ENCODE data around the gene NLGN1.

The NLGN1 gene

GRCh38 chr3:174111776-174112175 lies 714.2 kb downstream of the NLGN1 start:
- DNase-seq = no peak

DNA sequence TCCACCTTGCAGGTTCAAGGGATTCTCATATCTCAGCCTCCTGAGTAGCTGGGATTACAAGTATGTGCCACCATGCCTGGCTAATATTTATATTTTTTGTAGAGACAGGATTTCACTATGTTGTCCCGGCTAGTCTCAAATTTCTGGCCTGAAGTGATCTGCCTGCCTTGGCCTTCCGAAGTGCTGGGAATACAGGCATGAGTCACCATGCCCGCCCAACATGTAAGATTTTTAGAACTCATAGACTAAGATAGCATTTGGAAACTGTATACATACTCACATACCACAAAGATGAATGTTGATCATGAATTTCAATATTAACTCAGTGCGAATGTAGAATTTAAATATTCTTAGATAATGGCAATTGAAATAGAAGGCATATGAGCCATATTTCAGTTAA lies 718.9 kb downstream of the NLGN1 start:
- DNase-seq = no peak

DNA sequence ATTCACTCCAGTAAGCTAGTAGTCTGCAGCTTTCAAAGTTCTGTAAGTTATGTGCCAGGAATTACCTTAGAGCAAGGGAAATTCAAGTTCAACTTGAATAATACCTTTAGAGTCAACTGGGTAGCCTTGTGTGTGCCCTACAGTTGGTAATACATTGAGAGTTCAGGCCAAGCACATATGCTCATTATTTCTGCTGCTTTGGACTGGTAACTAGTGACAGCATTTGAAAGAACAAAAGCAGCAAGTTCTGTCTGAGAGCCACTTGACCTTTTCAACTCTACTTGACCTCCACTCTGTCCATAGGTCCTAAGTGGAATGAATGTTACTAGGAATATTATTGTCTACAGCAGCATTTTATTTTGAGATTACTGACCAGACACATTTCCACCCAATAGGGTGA lies 723.5 kb downstream of the NLGN1 start:
- peak; percentile 21 for DNase-seq

DNA sequence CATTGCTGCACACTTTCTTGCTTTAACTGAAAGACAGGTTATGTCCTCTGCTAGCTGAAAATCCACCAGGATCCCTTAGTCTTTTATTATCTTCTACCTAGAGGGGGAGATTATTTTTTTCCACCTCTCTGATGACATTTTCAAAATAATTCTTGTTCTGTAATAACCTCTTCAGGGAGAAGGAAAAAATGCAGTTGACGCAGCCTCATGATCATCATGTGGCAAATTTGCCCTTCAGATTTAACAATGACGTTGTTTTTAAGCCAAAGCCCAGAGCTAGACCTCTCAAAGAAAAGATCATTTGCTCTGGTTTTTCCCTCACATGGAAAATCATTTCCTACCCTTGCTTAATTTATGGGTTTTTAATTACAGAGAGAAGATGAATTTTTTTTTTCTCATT lies 724.9 kb downstream of the NLGN1 start:
- DNase-seq = no peak

GRCh38 chr3:174125267-174125824 lies 727.8 kb downstream of the NLGN1 start:
- peak; percentile 64 for DNase-seq

DNA sequence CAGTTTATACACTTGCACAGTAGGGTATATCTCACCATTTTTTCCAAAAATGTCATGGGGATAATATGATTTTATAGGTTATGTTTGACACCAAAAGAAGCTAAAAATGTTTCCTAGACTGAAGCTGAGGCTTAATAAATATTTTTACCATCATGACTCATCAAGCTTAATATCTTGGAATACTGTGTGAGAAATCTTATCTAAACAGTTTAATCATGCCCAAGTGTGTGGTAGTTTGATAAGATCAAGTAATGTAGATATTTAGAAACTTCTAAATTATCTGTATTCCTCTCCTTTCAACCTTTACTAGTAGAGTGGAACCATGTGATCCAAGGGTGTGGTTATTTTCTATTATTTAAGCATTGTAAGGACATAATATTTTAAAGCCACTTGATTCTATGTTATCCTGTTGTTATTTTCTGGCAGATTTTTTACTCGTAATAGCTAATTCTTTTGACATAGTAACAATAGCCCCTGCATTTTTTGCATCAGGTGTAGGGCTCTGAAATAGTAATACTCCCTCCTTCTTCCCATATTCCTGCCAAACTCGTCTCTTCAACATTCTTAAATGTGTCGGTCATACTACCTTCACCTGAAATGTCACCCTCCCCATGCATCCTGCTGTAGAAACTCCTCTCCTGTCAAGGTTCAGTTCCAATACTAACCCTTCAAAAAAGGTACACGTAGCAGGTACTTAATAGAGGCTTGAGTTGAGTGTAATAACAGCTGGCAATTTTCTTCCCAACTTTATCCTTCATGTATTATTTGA lies 729.6 kb downstream of the NLGN1 start:
- peak; percentile 26 for DNase-seq

GRCh38 chr3:174132006-174132405 lies 734.5 kb downstream of the NLGN1 start:
- no peak for DNase-seq

GRCh38 chr3:174132421-174133042 lies 735.0 kb downstream of the NLGN1 start:
- peak; percentile 65 for DNase-seq

DNA sequence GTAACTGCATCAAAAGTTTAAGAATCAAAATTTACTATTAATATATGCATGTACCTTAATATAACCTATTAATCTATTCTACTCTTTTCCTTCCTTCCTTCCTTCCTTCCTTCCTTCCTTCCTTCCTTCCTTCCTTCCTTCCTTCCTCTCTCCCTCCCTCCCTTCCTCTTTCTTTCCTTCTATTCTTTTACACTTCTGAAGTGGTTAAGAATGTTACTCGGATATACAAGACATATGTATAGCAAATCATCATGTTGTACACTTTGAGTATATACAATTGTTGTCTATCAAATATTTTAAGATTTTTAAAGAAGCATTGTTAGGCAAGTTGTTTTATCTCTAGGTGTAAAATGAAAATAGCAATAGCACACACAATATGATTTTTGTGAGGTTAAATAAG lies 748.5 kb downstream of the NLGN1 start:
- no peak for DNase-seq

DNA sequence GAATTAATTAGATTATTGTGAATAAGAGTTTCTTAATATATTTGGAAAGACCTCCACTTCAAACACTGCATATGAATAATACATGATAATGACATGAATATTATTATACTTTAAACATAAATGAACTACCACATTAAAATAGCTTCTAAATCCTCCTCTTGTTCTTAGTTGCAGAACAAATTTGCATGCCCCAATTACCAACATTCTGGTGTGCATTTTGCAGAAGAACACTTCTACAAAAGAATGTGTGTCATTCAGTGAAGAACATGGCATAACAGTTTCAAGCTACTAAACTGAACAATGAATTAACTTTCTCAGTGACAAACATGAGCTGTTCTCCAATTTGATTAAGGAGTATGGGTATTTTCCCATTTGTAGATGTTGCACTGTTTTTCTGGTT lies 750.3 kb downstream of the NLGN1 start:
- DNase-seq = no peak

- DNase-seq = no peak
These were observed 756.3 kb downstream of the NLGN1 start for GRCh38 chr3:174153871-174154270.

GRCh38 chr3:174156200-174156599 lies 758.7 kb downstream of the NLGN1 start:
- DNase-seq = no peak

DNA sequence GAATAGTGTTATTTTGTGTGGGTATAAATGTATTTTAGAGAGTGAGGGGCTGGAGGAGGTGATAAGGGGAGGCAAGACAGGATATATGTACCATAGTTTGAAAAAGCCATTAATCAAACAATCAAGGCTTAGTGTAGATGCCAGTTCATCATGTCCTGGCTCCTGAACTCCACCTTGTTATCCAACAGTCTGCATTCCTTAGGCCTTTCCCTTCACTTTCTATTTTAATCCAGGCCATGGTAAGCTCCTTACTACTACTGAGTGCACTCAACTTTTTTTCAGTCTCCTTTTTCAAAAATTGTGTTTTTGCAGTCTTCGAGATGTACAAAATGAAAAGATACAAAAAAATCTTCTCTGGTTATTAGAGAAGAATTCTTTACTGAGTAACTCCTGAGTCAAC lies 761.1 kb downstream of the NLGN1 start:
- no peak for DNase-seq

GRCh38 chr3:174159604-174160003 lies 762.1 kb downstream of the NLGN1 start:
- no peak for DNase-seq

GRCh38 chr3:174162550-174162949 lies 765.0 kb downstream of the NLGN1 start:
- DNase-seq = no peak

GRCh38 chr3:174168026-174168425 lies 770.5 kb downstream of the NLGN1 start:
- DNase-seq = no peak

DNA sequence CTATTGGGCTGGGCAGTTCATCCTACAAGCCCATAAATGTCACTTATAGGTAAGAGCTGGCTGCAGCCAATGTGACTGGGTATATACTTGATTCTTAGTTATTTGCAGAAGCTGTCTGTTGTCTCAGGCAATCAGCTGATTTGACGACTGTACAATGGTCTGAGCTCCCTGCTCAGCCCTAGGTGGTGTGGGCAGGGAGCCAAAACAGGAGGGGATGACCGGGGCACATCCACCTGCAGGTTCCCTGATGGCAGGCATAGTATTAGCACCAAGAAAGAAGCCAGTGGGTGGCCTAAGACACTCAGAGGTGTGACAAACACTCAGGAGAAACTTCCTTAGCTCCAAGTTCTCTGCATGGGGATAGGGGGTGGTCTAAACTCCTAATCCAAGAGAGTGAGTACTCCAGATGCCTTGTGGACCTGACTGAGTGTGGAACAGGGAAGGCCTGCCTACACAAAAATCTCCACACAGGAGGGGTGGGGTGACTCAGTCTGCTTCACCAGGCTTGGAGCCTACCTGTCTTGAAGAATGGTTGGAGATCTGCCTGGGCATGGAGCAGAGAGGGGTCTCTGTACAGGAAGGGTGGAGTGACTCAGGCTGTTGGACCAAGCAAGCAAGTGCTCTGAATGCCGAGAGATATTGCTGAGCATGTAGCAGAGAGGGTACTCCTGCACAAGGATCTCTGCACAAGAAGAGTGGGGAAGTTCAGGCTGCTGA lies 771.2 kb downstream of the NLGN1 start:
- peak; percentile 42 for DNase-seq

- DNase-seq = no peak
These were observed 772.2 kb downstream of the NLGN1 start for GRCh38 chr3:174169736-174170135.

DNA sequence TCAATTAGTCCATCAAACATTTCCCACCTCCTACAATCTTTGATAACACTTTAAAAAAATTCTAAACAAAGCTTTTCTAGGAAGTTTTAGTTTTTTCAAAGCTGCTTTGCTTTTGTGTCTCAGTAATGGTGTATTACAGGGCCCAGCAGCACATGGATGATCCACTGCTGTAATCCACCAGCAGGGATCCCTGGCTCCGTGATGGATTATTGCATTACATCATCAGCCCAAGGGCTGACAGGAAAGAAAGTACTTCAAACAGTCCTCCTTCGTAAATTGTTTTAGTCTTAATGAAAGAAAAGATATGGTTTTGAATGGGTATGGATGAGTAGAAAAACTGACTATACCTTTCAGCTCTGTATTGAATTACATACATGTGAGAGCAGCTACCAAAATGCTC lies 772.7 kb downstream of the NLGN1 start:
- DNase-seq = no peak

- no peak for DNase-seq
These were observed 788.9 kb downstream of the NLGN1 start for GRCh38 chr3:174186377-174186989.

- DNase-seq = peak; percentile 3
These were observed 793.8 kb downstream of the NLGN1 start for GRCh38 chr3:174191380-174191779.

- no peak for DNase-seq
These were observed 794.4 kb downstream of the NLGN1 start for GRCh38 chr3:174191895-174192294.

- no peak for DNase-seq
These were observed 794.9 kb downstream of the NLGN1 start for GRCh38 chr3:174192471-174192870.
